OCI-LY1 (cell line): Measurements from ENCODE around the gene NCAPG.

Source experiments
- CTCF ChIP-seq: fragments of 200-600 bp; sonication (generic), shearing (Covaris generic); IDR thresholded peaks from 2 replicates; pipeline ENCODE4 v1.5.1; 2017; ENCODE audit warnings: mild to moderate bottlenecking, antibody characterized with exemption, low read length, moderate library complexity, mixed read lengths
- EZH2 ChIP-seq: fragments of 200-600 bp; sonication (generic), shearing (Covaris generic); IDR thresholded peaks from 2 replicates; pipeline ENCODE4 v1.8.0; 2017; ENCODE audit warnings: borderline replicate concordance, mixed run types, mild to moderate bottlenecking, antibody characterized with exemption, low read length, moderate library complexity, mixed read lengths

- TF ChIP-seq CTCF: no peak
- TF ChIP-seq EZH2: no peak
Measured at GRCh38 chr4:17859793-17860406, 49.1 kb downstream of the NCAPG start.
